ENCODE results near the gene RTL9.

GRCh38 chrX:110391086-110391485 is 32.4 kb downstream of the RTL9 start:
- TF ChIP-seq CTCF (IDR thresholded peaks at IDR 0.05) (no peak), REST (IDR thresholded peaks at IDR 0.05; ENCODE audit: insufficient read depth in 1 of 2, low read depth in 2 of 2, low read length in 1 of 2) (no peak)
